Parathyroid adenoma (tissue), 2 donors: ENCODE data around the gene AQR.

Source experiments
- H2AFZ ChIP-seq: fragments of 300-600 bp; sonication (generic); one replicate; pipeline ENCODE4 v1.7.0; 2017; ENCODE audit warnings: antibody characterized with exemption, mild to moderate bottlenecking
- H3K27ac ChIP-seq: fragments of 300-600 bp; sonication (generic); one replicate; pipeline ENCODE4 v1.7.0; 2017
- H3K27me3 ChIP-seq: fragments of 300-600 bp; sonication (generic); one replicate; pipeline ENCODE4 v1.7.0; 2017; ENCODE audit warnings: low read length; ENCODE audit not compliant: control insufficient read depth, insufficient read depth
- H3K36me3 ChIP-seq: fragments of 300-600 bp; sonication (generic); one replicate; pipeline ENCODE4 v1.7.0; 2017; ENCODE audit warnings: low read length; ENCODE audit not compliant: control insufficient read depth, insufficient read depth
- H3K4me1 ChIP-seq: fragments of 300-600 bp; sonication (generic); one replicate; pipeline ENCODE4 v1.7.0; 2017; ENCODE audit warnings: control low read depth
- H3K4me2 ChIP-seq: fragments of 300-600 bp; sonication (generic); one replicate; pipeline ENCODE4 v1.7.0; 2017; ENCODE audit warnings: low read length
- H3K4me3 ChIP-seq: fragments of 300-600 bp; sonication (generic); one replicate; pipeline ENCODE4 v1.7.0; 2017; ENCODE audit warnings: low read depth, low read length
- H3K79me2 ChIP-seq: fragments of 300-600 bp; sonication (generic); one replicate; pipeline ENCODE4 v1.7.0; 2017; ENCODE audit warnings: control low read depth
- H3K9ac ChIP-seq: fragments of 300-600 bp; sonication (generic); one replicate; pipeline ENCODE4 v1.7.0; 2017; ENCODE audit warnings: mild to moderate bottlenecking
- H3K9me3 ChIP-seq: fragments of 300-600 bp; sonication (generic); one replicate; pipeline ENCODE4 v1.7.0; 2017; ENCODE audit warnings: low read length; ENCODE audit not compliant: control insufficient read depth
- CTCF ChIP-seq: fragments of 300-600 bp; sonication (generic); IDR thresholded peaks from one replicate; pipeline ENCODE4 v1.7.0; 2017; ENCODE audit warnings: antibody characterized with exemption, mild to moderate bottlenecking
- donor health status: primary hyperparathyroidism.

The AQR gene

GRCh38 chr15:34904527-34904926, 65.0 kb downstream of the AQR start:
- no peaks in the 10 kb centered on the region for H3K79me2 ChIP-seq
- H3K27ac ChIP-seq: no peak overlapping the region
- H3K4me3 ChIP-seq: no peak overlapping the region
- no peaks in the 10 kb centered on the region for H3K9me3 ChIP-seq
- H3K4me2 ChIP-seq: no peak overlapping the region
- no peaks in the 10 kb centered on the region for H3K36me3 ChIP-seq
- no peaks in the 10 kb centered on the region for H3K27me3 ChIP-seq
- no peak overlapping the region for H3K9ac ChIP-seq
- H2AFZ ChIP-seq: no peak overlapping the region
- TF ChIP-seq CTCF: no peak
- no peaks in the 10 kb centered on the region for H3K4me1 ChIP-seq

- Histone ChIP-seq H3K4me2 (no peak overlapping the region), H3K79me2 (no peaks in the 10 kb centered on the region), H2AFZ (no peak overlapping the region), H3K36me3 (no peaks in the 10 kb centered on the region), H3K27ac (no peak overlapping the region), H3K4me1 (no peaks in the 10 kb centered on the region), H3K4me3 (no peak overlapping the region), H3K9ac (no peak overlapping the region), H3K9me3 (no peaks in the 10 kb centered on the region), H3K27me3 (no peaks in the 10 kb centered on the region)
- no peak for TF ChIP-seq CTCF
Observed at GRCh38 chr15:34900748-34901147, 68.8 kb downstream of the AQR start.

GRCh38 chr15:34896183-34896582, 73.4 kb downstream of the AQR start:
- Histone ChIP-seq H3K79me2 (no peaks in the 10 kb centered on the region), H2AFZ (no peak overlapping the region), H3K9ac (no peak overlapping the region), H3K9me3 (no peaks in the 10 kb centered on the region), H3K4me3 (no peak overlapping the region), H3K27ac (no peak overlapping the region), H3K27me3 (no peaks in the 10 kb centered on the region), H3K4me2 (no peak overlapping the region), H3K36me3 (no peaks in the 10 kb centered on the region), H3K4me1 (no peaks in the 10 kb centered on the region)
- no peak for TF ChIP-seq CTCF

- H3K36me3 ChIP-seq: no peaks in the 10 kb centered on the region
Observed at GRCh38 chr15:34893967-34894366, 75.6 kb downstream of the AQR start.

More at GRCh38 chr15:34893967-34894366, 75.6 kb downstream of the AQR start:
- H3K27ac ChIP-seq: no peak overlapping the region
- no peaks in the 10 kb centered on the region for H3K4me1 ChIP-seq
- H3K9me3 ChIP-seq: no peaks in the 10 kb centered on the region
- no peak for TF ChIP-seq CTCF
- H3K27me3 ChIP-seq: no peaks in the 10 kb centered on the region
- no peak overlapping the region for H3K4me2 ChIP-seq
- H3K9ac ChIP-seq: no peak overlapping the region
- H2AFZ ChIP-seq: no peak overlapping the region
- H3K79me2 ChIP-seq: no peaks in the 10 kb centered on the region
- no peak overlapping the region for H3K4me3 ChIP-seq
